K562 (cell line): ENCODE measurements around the gene TRIM37. TPM values are rescaled to one million over a fixed set of nuclear protein-coding genes. Genes with fewer than 3 reads are reported as not detected.

Source experiments
- ARID2 ChIP-seq: fragments of 450-650 bp; IDR thresholded peaks from 2 replicates; pipeline ENCODE4 v1.6.1; 2017; ENCODE audit warnings: antibody characterized with exemption, mild to moderate bottlenecking
- BRCA1 ChIP-seq, 2 experiments: fragments of 450-650 bp in 1 of 2; sonication (generic) in 1 of 2; formaldehyde crosslinking in 1 of 2; IDR thresholded peaks; 2 replicates each; pipeline versions ENCODE4 v1.5.0 to v1.6.1; 2017 to 2020; ENCODE audit warnings: mild to moderate bottlenecking in 1 of 2, missing genetic modification reagents in 1 of 2
- CGGBP1 ChIP-seq: fragments of 250-450 bp; sonication (Bioruptor Pico); IDR thresholded peaks from 2 replicates; pipeline ENCODE4 v1.9.0; 2021; ENCODE audit warnings: mild to moderate bottlenecking
- CHD4 ChIP-seq: fragments of 200-600 bp; sonication (generic); IDR thresholded peaks from 3 replicates; pipeline ENCODE4 v1.6.1; 2012; ENCODE audit warnings: low read depth, mild to moderate bottlenecking, mixed read lengths, low read length, inconsistent platforms; ENCODE audit not compliant: insufficient read depth, insufficient replicate concordance, poor library complexity, severe bottlenecking
- CREM ChIP-seq: IDR thresholded peaks from 2 replicates; pipeline ENCODE4 v1.6.1; 2014; ENCODE audit warnings: antibody characterized with exemption, low read depth
- DPF2 ChIP-seq: fragments of 450-650 bp; IDR thresholded peaks from 2 replicates; pipeline ENCODE4 v1.6.1; 2016
- HDGF ChIP-seq: fragments of 450-650 bp; IDR thresholded peaks from 2 replicates; pipeline ENCODE4 v1.6.1; 2016
- MIER1 ChIP-seq: fragments of 450-650 bp; IDR thresholded peaks from 2 replicates; pipeline ENCODE4 v1.6.1; 2016; ENCODE audit warnings: antibody characterized with exemption, mild to moderate bottlenecking, low read depth
- NCOA4 ChIP-seq: fragments of 450-650 bp; IDR thresholded peaks from 2 replicates; pipeline ENCODE4 v1.6.1; 2018; ENCODE audit warnings: mild to moderate bottlenecking; ENCODE audit not compliant: partially characterized antibody
- NONO ChIP-seq, 2 experiments: fragments of 200-400 bp in 1 of 2; fragments of 450-650 bp in 1 of 2; formaldehyde crosslinking in 1 of 2; IDR thresholded peaks; 2 replicates each; pipeline ENCODE4 v1.6.1; 2017; ENCODE audit warnings: low read depth in 2 of 2, mild to moderate bottlenecking in 2 of 2, moderate library complexity in 2 of 2, low read length in 1 of 2
- NRF1 ChIP-seq, 2 experiments: fragments of 450-650 bp; IDR thresholded peaks in 1 of 2; conservative IDR thresholded peaks in 1 of 2; 2 replicates each; pipeline ENCODE4 v1.6.1; 2014; ENCODE audit warnings: mild to moderate bottlenecking in 2 of 2
- PHF8 ChIP-seq: fragments of 200-600 bp; sonication (generic); IDR thresholded peaks from 2 replicates; pipeline ENCODE4 v1.6.1; 2012; ENCODE audit warnings: mixed run types, mild to moderate bottlenecking, inconsistent platforms, low read length, moderate library complexity, borderline replicate concordance
- PML ChIP-seq: IDR thresholded peaks from 2 replicates; pipeline ENCODE4 v1.6.1; 2012; ENCODE audit warnings: low read length, inconsistent platforms
- SREBF1 ChIP-seq: fragments of 150-350 bp; IDR thresholded peaks from 2 replicates; pipeline ENCODE4 v1.6.1; 2014; ENCODE audit warnings: antibody characterized with exemption, low read depth, low read length, borderline replicate concordance
- ZBTB17 ChIP-seq: fragments of 450-650 bp; formaldehyde crosslinking; IDR thresholded peaks from 2 replicates; pipeline ENCODE4 v1.4.0; 2020; ENCODE audit warnings: mild to moderate bottlenecking
- ZFP91 ChIP-seq: sonication (generic); formaldehyde crosslinking; IDR thresholded peaks from 2 replicates; pipeline ENCODE4 v1.8.0; 2022; ENCODE audit warnings: mild to moderate bottlenecking, missing genetic modification reagents
- ZNF23 ChIP-seq: fragments of 250-450 bp; sonication (Bioruptor Pico); IDR thresholded peaks from 2 replicates; pipeline ENCODE4 v1.4.0; 2020; ENCODE audit warnings: mild to moderate bottlenecking
- ZNF398 ChIP-seq: fragments of 250-450 bp; sonication (Bioruptor Pico); IDR thresholded peaks from 2 replicates; pipeline ENCODE4 v1.8.0; 2021; ENCODE audit warnings: moderate library complexity, mild to moderate bottlenecking, inconsistent platforms
- ZNF830 ChIP-seq: fragments of 250-450 bp; sonication (Bioruptor Pico); IDR thresholded peaks from 2 replicates; pipeline ENCODE4 v1.5.0; 2021; ENCODE audit warnings: mild to moderate bottlenecking
- polyA plus RNA-seq, 8 experiments: library from polyadenylated mRNA; depleted of rRNA in 4 of 8; stranded (reverse) in 5 of 8; unstranded in 3 of 8; fragments of >200 nt; fragmentation: Nextera tagmentation in 2 of 8; fragmentation: Illumina TruSeq in 1 of 8; extraction: Ambion mirVana in 2 of 8; extraction: Trizol in 1 of 8; gene quantifications; 2 replicates each; pipeline versions ENCODE4 v1.2.1 to v1.2.3, GENCODE V29; 2011 to 2014; ENCODE audit warnings: inconsistent platforms in 1 of 8, missing spikeins in 1 of 8
- total RNA-seq, 7 experiments: library from RNA; depleted of rRNA in 6 of 7; stranded (reverse); fragments of >200 nt in 6 of 7; fragmentation: Illumina TruSeq in 2 of 7; extraction: Trizol in 2 of 7; gene quantifications; 2 replicates each; pipeline versions ENCODE4 v1.2.1 to v1.2.3, GENCODE V29; 2011 to 2021; ENCODE audit warnings: low replicate concordance in 1 of 7
- TF ChIP-seq, protein P1 (sequence below): fragments of 250-450 bp; sonication (Bioruptor Pico); IDR thresholded peaks from 2 replicates; pipeline ENCODE4 v1.5.0; 2021; ENCODE audit warnings: mild to moderate bottlenecking, moderate library complexity

The TRIM37 gene
- total and polyA plus RNA-seq, 9 of the 15 experiments (the other 6 are each of a cell fraction or from before 2014, with no cell fraction given) = 4.5 to 31.4 (median 23.8) TPM

GRCh38 chr17:59155439-59156177 is 48.9 kb upstream of the TRIM37 start, which contains the start of gene PRR11 (continued):
- TF ChIP-seq ZNF398 (no peak), HDGF (no peak), ZFP91 (no peak), CHD4 (no peak), NRF1 (conservative IDR thresholded peaks at IDR 0.05 in 1 of 2, IDR thresholded peaks at IDR 0.05 in 1 of 2) (peak; percentile 18 to 51; a peak in 3 of 4 replicates), SREBF1 (no peak), MIER1 (no peak), CGGBP1 (CRISPR knock-in tag) (0 out of 2 replicates have a peak, but pooled peaks have one; percentile 40), ARID2 (no peak), CREM (no peak; the same call in none of the 2 replicates), NCOA4 (no peak), BRCA1 (IDR thresholded peaks at IDR 0.05) (no peak), BRCA1 (CRISPR knock-in tag; IDR thresholded peaks at IDR 0.05) (no peak), PHF8 (peak; percentile 29; the same call in 1 of the 2 replicates), ZNF23 (CRISPR knock-in tag) (no peak), ZNF830 (CRISPR knock-in tag) (no peak), ZBTB17 (CRISPR knock-in tag) (0 out of 2 replicates have a peak, but pooled peaks have one; percentile 24), NONO (IDR thresholded peaks at IDR 0.05; ENCODE audit: low read depth in 2 of 2, low read length in 1 of 2) (no peak), DPF2 (0 out of 2 replicates have a peak, but pooled peaks have one; percentile 30), PML (peak; percentile 63)
- TF ChIP-seq, protein P1, sequence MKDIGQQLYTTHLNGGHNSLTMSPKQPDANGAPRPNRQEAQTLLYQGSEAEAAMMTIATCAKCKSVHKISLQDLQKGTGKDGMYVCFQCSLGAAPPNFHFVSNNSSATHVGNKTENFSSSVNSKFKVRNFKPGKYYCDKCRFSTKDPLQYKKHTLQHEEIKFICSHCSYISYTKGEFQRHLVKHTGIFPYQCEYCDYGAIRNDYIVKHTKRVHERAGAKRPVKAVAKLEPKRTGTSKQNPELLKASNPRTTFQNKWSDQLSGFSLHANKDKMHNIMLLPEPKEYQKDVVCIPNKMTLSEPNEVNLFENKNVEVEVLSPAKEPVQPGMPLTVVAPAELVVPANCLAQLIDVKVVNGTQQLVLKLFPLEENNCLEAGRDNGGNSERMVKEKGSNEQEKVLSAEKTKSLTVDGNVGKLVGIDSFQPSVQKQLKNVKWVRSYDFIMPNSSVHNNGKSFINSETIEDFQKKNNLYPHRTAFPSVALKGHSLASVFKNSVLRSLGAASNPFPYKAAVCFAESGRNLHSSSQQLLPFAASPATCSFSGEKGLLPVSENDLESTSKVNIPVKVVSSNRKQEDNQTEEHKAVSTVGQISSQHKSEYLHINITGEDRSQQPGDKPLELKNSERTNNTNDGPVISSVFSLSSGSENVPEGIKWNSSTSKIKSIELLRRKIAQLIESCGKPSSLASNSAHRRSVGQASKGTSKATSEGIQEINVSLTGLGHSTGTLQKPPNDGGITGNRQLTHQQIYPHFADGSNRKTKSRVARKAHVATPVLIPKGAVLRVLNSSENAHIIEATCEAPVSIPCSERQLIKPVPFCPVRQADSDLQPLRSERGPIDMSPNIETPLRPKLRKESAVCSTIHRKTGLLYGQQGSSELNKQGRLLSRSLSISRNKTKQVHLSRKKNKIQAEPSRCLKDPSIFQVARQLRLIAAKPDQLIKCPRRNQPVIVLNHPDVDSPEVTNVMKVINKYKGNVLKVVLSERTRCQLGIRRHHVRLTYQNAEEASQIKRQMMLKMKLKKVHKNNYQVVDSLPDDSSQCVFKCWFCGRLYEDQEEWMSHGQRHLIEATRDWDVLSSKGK (CRISPR knock-in tag) = no peak
